HuH-7 (cell line): Measurements from ENCODE around the gene STX2.
"Not testable (repeated sequence)": the region's sequence is repeated elsewhere in the genome, so short reads cannot be mapped to it uniquely, and the experiment has no call there.

Experiments
- DNase-seq: peaks from one replicate; pipeline ENCODE4 v3.0.0; 2011; ENCODE audit warnings: low spot score

Gene STX2

GRCh38 chr12:130838951-130839769, at the start of gene STX2:
Gene STX2 (minus strand): TSS chr12:130839250. CDS start chr12:130839099, 151 bp downstream.
- DNase-seq = peak; percentile 81

DNA sequence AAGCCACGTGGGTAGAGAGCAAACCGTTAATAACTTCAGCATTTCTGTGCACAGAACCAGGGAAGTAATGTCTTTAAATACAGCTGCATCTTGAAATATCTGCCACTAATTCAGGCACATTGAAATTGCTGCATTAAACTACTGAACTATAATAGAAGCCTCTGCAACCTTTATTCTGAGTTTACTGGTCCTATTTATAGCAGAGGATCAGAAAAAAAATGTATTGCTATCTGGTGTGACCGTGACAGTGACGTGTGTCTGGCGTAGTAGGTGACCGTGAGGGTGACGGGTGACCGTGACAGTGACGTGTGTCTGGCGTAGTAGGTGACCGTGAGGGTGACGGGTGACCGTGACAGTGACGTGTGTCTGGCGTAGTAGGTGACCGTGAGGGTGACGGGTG, 48.1 kb upstream of the STX2 start:
- not testable (repeated sequence) for DNase-seq

DNA sequence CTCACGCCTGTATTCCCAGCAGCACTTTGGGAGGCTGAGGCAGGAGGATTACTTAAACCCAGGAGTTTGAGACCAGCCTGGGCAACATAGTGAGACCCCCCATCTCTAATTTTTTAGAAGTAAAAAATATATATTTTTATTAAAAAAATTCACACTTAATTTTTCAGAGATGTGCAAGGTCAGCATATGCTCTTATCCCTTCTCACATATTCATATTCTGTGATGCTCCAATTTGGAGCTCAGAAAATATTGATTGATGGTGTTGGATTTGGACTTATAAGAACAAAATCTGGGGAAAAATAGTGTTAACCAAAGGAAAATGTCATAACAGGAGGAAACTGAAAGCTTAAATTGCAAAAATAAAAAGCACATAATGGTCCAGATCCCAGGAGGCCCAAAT, 42.5 kb upstream of the STX2 start:
- no peak for DNase-seq

GRCh38 chr12:130881046-130881445, 42.0 kb upstream of the STX2 start:
- no peak for DNase-seq

GRCh38 chr12:130880411-130880885, 41.4 kb upstream of the STX2 start:
- no peak for DNase-seq

- no peak for DNase-seq
These were observed 40.8 kb upstream of the STX2 start for GRCh38 chr12:130879781-130880389.

DNA sequence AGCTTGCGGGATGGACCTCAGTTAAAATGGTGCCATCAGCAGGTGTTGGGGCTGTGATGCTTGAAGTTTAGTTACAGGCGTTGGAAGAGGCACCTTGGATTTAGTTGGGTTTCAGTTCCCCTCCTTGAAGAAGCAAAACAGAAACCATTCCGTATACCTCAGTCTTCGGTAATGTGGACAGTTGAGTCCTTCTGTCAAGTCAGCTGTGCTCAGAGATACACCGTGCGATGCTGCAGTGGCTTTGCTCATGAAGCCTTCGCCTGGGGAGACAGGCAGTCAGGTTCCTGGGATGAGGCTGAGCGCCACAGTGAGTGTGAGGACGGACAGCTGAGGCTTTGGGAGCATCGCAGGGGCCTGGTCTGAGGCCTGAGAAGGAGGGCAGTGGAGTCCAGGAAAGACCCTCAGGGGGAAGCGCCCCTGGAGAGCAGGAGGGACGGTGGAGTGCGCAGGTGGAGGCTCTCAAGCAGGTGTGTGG, 40.2 kb upstream of the STX2 start:
- no peak for DNase-seq

GRCh38 chr12:130878193-130879185, 39.4 kb upstream of the STX2 start:
- no peak for DNase-seq

GRCh38 chr12:130877333-130877732, 38.3 kb upstream of the STX2 start:
- DNase-seq = no peak

GRCh38 chr12:130876758-130877157, 37.7 kb upstream of the STX2 start:
- DNase-seq = no peak

GRCh38 chr12:130876297-130876696, 37.2 kb upstream of the STX2 start:
- no peak for DNase-seq

DNA sequence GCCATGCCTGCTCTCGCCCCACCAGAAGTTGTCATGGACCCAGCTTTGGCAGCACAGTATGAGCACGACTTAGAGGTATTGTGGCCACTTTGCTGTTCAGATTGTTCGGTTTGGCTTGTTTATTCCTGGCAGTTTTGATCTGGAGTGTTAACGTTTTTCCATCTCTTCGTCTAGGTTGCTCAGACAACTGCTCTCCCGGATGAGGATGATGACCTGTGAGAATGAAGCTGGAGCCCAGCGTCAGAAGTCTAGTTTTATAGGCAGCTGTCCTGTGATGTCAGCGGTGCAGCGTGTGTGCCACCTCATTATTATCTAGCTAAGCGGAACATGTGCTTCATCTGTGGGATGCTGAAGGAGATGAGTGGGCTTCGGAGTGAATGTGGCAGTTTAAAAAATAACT, 36.7 kb upstream of the STX2 start:
- not testable (repeated sequence) for DNase-seq

DNA sequence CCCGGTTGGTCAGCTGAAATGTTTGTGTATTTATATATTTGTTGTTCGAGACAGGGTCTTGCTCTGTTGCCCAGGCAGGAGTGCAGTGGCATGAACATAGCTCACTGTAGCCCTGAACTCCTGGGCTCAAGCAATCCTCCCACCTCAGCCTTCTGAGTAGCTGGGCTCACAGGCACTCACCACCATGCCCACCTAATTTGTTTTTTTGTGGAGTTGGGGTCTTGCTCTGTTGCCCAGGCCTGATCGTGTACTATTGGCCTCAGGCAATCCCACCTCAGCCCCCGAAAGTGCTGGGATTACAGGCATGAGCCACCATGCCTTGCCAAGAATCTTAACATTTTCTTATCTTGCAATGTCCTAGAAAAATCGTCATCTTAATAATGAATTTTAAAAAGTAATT, 36.1 kb upstream of the STX2 start:
- no peak for DNase-seq

DNA sequence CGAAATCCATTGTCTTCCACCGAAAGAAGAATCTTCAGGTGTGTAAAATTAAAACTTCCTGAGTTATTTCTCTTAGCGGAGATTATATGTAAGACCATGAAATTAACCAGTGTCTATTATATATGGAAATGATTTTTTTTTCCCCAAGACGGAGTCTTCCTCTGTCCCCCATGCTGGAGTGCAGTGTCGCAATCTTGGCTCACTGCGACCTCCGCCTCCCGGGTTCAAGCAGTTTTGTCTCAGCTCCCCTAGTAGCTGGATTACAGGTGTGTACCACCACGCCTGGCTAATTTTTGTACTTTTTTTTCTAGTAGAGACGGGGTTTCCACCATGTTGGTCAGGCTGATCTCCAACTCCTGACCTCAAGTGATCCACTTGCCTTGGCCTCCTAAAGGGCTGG, 35.6 kb upstream of the STX2 start:
- DNase-seq = no peak

DNA sequence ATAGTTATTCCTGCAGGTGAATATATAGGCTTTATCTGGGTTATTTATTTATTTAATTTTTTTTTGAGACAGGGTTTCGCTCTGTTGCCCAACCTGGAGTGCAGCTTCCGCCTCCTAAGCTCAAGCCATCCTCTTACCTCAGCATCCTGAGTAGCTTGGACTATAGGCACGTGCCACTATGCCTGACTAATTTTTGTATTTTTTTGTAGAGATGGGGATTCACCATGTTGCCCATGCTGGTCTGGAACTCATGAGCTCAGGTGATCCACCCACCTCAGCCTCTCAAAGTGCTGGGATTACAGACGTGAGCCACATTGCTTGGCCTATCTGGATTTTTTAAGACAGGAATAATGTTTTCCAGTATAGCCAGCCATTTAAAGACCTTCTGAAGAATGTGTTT, 34.8 kb upstream of the STX2 start:
- DNase-seq = no peak

- DNase-seq = no peak
These were observed 34.2 kb upstream of the STX2 start for GRCh38 chr12:130873106-130873795.

- DNase-seq = no peak
These were observed 33.4 kb upstream of the STX2 start for GRCh38 chr12:130872179-130873096.

DNA sequence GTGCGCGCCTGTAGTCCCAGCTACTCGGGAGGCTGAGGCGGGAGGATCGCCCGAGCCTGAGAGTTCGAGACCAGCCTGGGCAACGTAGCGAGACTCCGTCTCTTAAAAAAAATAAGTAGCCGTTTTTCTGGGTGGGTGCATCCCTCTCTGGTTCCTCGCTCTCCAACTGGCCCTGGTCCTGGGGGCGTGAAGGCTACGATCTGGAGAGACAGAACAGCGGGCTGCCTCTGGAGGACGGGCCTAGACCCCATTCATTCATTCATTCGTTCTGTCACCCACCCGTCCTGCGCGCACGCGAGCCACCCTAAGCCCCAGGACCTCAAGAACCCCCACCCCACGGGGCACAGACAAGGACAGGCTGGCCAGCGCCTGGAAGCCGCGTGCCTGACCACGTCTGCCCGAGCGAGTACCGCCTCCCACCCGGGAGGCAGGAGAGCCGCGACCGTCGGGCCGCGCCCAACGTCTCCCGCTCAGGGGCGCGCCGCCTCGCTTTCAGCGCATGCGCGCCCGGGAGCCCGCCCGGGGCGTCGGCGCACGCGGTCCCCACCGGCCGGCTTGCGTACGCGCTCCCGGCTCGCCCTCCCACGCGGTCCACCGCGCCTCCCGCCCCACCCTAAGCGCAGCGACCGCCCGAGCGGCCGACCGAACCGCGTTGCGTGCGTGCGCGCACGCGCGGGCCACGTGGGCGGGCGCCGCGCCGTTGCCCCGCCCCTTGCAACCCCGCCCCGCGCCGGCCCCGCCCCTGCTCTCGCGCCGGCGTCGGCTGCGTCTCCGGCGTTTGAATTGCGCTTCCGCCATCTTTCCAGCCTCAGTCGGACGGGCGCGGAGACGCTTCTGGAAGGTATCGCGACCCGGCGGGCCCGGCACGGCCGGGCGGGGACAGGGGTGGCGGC, 32.5 kb upstream of the STX2 start, which contains the start of gene RAN:
Gene RAN, plus strand, starts transcription at position 781 of the 893 bp plus-strand sequence. CDS start 528 bp downstream, outside the sequence.
- peak; percentile 91 for DNase-seq
